ENCODE data around the gene MAMSTR. TPM values are rescaled to one million over a fixed set of nuclear protein-coding genes. Genes with fewer than 3 reads are reported as not detected.

MAMSTR gene
- total and polyA plus RNA-seq, 9 of the 15 experiments (the other 6 are each of a cell fraction or from before 2014, with no cell fraction given), result 0.08 to 1.00 (median 0.40) TPM; not detected in 1

- no peak for TF ChIP-seq XRCC5 (IDR thresholded peaks at IDR 0.05; ENCODE audit: low read depth, low read length)
- TF ChIP-seq KLF13 (tag; IDR thresholded peaks at IDR 0.05; ENCODE audit: borderline replicate concordance, low read depth), result no peak
- no peak for TF ChIP-seq CEBPG (CRISPR knock-in tag; IDR thresholded peaks at IDR 0.05)
- no peak for TF ChIP-seq CEBPG (tag; conservative IDR thresholded peaks at IDR 0.05 in 1 of 2, IDR thresholded peaks at IDR 0.05 in 1 of 2)
- TF ChIP-seq SREBF1 (IDR thresholded peaks at IDR 0.05; ENCODE audit: borderline replicate concordance, low read depth, low read length), result no peak
- no peak for TF ChIP-seq GATAD2B (IDR thresholded peaks at IDR 0.05; ENCODE audit: borderline replicate concordance)
- TF ChIP-seq JUN (IDR thresholded peaks at IDR 0.05; ENCODE audit: borderline replicate concordance, low read depth, low read length), result no peak
- no peak for TF ChIP-seq JUN (CRISPR knock-in tag; IDR thresholded peaks at IDR 0.05; ENCODE audit: borderline replicate concordance)
- TF ChIP-seq BDP1 (IDR thresholded peaks at IDR 0.05; ENCODE audit: insufficient read depth, insufficient read length), result no peak
- no peak for TF ChIP-seq CHD1 (IDR thresholded peaks at IDR 0.05; ENCODE audit: low read length)
- TF ChIP-seq GTF3C2 (IDR thresholded peaks at IDR 0.05; ENCODE audit: borderline replicate concordance, extremely low read depth, insufficient read length), result no peak
- TF ChIP-seq MAFG (tag; conservative IDR thresholded peaks at IDR 0.05), result no peak
- TF ChIP-seq ZNF184 (CRISPR knock-in tag; IDR thresholded peaks at IDR 0.05), result no peak
- TF ChIP-seq E2F4 (CRISPR knock-in tag; IDR thresholded peaks at IDR 0.05; ENCODE audit: low read depth), result no peak
- no peak for TF ChIP-seq HDAC1 (IDR thresholded peaks at IDR 0.05)
- no peak for TF ChIP-seq PURB (CRISPR knock-in tag; IDR thresholded peaks at IDR 0.05; ENCODE audit: low read depth)
- no peak for TF ChIP-seq HMG20A (CRISPR knock-in tag; conservative IDR thresholded peaks at IDR 0.05)
- TF ChIP-seq ETV6 (IDR thresholded peaks at IDR 0.05; ENCODE audit: borderline replicate concordance in 1 of 2, low read depth in 2 of 2, low read length in 1 of 2), result no peak; a peak in 1 of 4 replicates
- no peak for TF ChIP-seq ETV6 (CRISPR knock-in tag; IDR thresholded peaks at IDR 0.05; ENCODE audit: borderline replicate concordance)
- no peak for TF ChIP-seq TBL1XR1 (IDR thresholded peaks at IDR 0.05; ENCODE audit: low read length in 2 of 2)
- TF ChIP-seq CHCHD3 (CRISPR knock-in tag; IDR thresholded peaks at IDR 0.05), result no peak
- TF ChIP-seq SIRT6 (IDR thresholded peaks at IDR 0.05; ENCODE audit: low read depth, low read length), result no peak
- TF ChIP-seq CBFA2T2 (conservative IDR thresholded peaks at IDR 0.05), result peak; percentile 57
- no peak for TF ChIP-seq RBM14 (IDR thresholded peaks at IDR 0.05; ENCODE audit: borderline replicate concordance, insufficient read depth, low read depth, low read length)
- TF ChIP-seq ELF2 (CRISPR knock-in tag; IDR thresholded peaks at IDR 0.05), result no peak
- no peak for TF ChIP-seq CBX5 (IDR thresholded peaks at IDR 0.05; ENCODE audit: borderline replicate concordance, low read depth)
- TF ChIP-seq DIDO1 (tag; IDR thresholded peaks at IDR 0.05; ENCODE audit: low read depth), result no peak
- TF ChIP-seq SMAD2 (IDR thresholded peaks at IDR 0.05; ENCODE audit: low read depth, low read length), result no peak
- TF ChIP-seq TEAD2 (tag; IDR thresholded peaks at IDR 0.05), result no peak
Measured at GRCh38 chr19:48698046-48698445, 21.5 kb downstream of the MAMSTR start (continued).

All from K562 (cell line).